Esophagus (tissue), 2 donors: ENCODE data around the gene CEACAM5. TPM values are rescaled to one million over a fixed set of nuclear protein-coding genes. Genes with fewer than 3 reads are reported as not detected.

ENCODE experiments used
- H3K27ac ChIP-seq, 2 donors: one replicate each; pipeline ENCODE4 v1.5.1; 2013; ENCODE audit warnings: low read depth in 2 of 2, mild to moderate bottlenecking in 2 of 2, inconsistent platforms in 1 of 2, low read length in 1 of 2, moderate library complexity in 1 of 2
- H3K27me3 ChIP-seq, 2 donors: one replicate each; pipeline ENCODE4 v1.6.1; 2013; ENCODE audit warnings: low read length in 2 of 2, control low read depth in 1 of 2, mild to moderate bottlenecking in 1 of 2; ENCODE audit not compliant: insufficient read depth in 2 of 2, control insufficient read depth in 1 of 2
- H3K36me3 ChIP-seq, 2 donors: one replicate each; pipeline ENCODE4 v1.6.1; 2013; ENCODE audit warnings: low read length in 1 of 2; ENCODE audit not compliant: control insufficient read depth in 2 of 2, insufficient read depth in 2 of 2
- H3K4me1 ChIP-seq, 2 donors: one replicate each; pipeline ENCODE4 v1.6.1; 2013; ENCODE audit warnings: low read length in 1 of 2; ENCODE audit not compliant: control insufficient read depth in 2 of 2, insufficient read depth in 2 of 2
- H3K4me3 ChIP-seq, 2 donors: one replicate each; pipeline ENCODE4 v1.5.1; 2013; ENCODE audit warnings: low read length in 2 of 2, mild to moderate bottlenecking in 2 of 2, low read depth in 1 of 2, moderate library complexity in 1 of 2
- H3K9me3 ChIP-seq, 2 donors: one replicate each; pipeline ENCODE4 v1.6.1; 2013; ENCODE audit warnings: mild to moderate bottlenecking in 2 of 2, low read depth in 1 of 2, low read length in 1 of 2, moderate library complexity in 1 of 2; ENCODE audit not compliant: control insufficient read depth in 2 of 2, insufficient read depth in 1 of 2
- WGBS, 2 donors: extraction: QIAGEN DNeasy Blood & Tissue Kit; methylation state at CpG; one replicate each; pipeline ENCODE4 v1.1.7; 2013; 5-methylcytosine and 5-hydroxymethylcytosine counted together
- polyA plus RNA-seq, 2 donors: library from polyadenylated mRNA; stranded (reverse); fragments of 200-250 nt; gene quantifications; one replicate each; pipeline ENCODE4 v1.2.3, GENCODE V29; 2013
- donor health status: healthy with polysubstance abuse.
- donor health status: Bipolar disorder and iron deficiency.

The CEACAM5 gene
- polyA plus RNA-seq, 2 donors, result 148 to 172 TPM

GRCh38 chr19:41689993-41690800, 18.2 kb upstream of the CEACAM5 start:
- Histone ChIP-seq H3K4me3 (no peak overlapping the region), H3K36me3 (no peaks in the 10 kb centered on the region), H3K9me3 (peaks cover 0 to 5% of the 10 kb centered on the region in 2 donors), H3K27me3 (peaks cover 0 to 3% of the 10 kb centered on the region in 2 donors), H3K27ac (no peak overlapping the region), H3K4me1 (peaks cover 0 to 2% of the 10 kb centered on the region in 2 donors)
- 67 to 70% methylated on average over 4 of the region's 4 CpGs for WGBS, 2 donors

DNA sequence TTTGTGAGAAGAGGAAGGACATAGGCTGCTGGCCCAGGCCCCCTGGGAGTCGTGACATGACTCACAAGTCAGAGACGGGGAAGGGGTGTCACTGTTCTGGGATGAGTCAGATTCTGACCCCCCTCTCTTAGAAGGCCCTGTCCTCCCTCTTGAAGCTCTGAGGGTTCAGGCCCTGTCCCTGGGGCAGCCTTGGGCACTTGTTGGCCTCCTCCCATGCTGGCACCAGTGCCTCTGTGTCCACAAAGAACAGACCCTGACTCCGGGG, 17.7 kb upstream of the CEACAM5 start:
- H3K4me1 ChIP-seq, result peaks cover 0 to 2% of the 10 kb centered on the region in 2 donors
- H3K9me3 ChIP-seq, result peaks cover 0 to 5% of the 10 kb centered on the region in 2 donors
- peaks cover 0 to 3% of the 10 kb centered on the region in 2 donors for H3K27me3 ChIP-seq
- H3K36me3 ChIP-seq, result no peaks in the 10 kb centered on the region
- H3K4me3 ChIP-seq, result no peak overlapping the region
- 63 to 67% methylated on average over 3 of the region's 3 CpGs for WGBS, 2 donors
- no peak overlapping the region for H3K27ac ChIP-seq

- 33 to 34% methylated on average over 20 of the region's 20 CpGs for WGBS, 2 donors
- peaks cover 0 to 2% of the 10 kb centered on the region in 2 donors for H3K4me1 ChIP-seq
- peaks cover 0 to 5% of the 10 kb centered on the region in 2 donors for H3K9me3 ChIP-seq
- no peak overlapping the region for H3K27ac ChIP-seq
- no peak overlapping the region for H3K4me3 ChIP-seq
- H3K27me3 ChIP-seq, result peaks cover 0 to 3% of the 10 kb centered on the region in 2 donors
- no peaks in the 10 kb centered on the region for H3K36me3 ChIP-seq
These were observed 17.0 kb upstream of the CEACAM5 start for GRCh38 chr19:41691268-41691970.

DNA sequence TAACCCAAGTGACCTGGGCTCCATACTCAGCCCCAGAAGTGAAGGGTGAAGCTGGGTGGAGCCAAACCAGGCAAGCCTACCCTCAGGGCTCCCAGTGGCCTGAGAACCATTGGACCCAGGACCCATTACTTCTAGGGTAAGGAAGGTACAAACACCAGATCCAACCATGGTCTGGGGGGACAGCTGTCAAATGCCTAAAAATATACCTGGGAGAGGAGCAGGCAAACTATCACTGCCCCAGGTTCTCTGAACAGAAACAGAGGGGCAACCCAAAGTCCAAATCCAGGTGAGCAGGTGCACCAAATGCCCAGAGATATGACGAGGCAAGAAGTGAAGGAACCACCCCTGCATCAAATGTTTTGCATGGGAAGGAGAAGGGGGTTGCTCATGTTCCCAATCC, 14.2 kb upstream of the CEACAM5 start:
- 48 to 52% methylated on average over 1 of the region's 1 CpG for WGBS, 2 donors
- Histone ChIP-seq H3K27ac (no peak overlapping the region), H3K9me3 (peaks cover 0 to 5% of the 10 kb centered on the region in 2 donors), H3K4me1 (peaks cover 0 to 2% of the 10 kb centered on the region in 2 donors), H3K27me3 (peaks cover 0 to 3% of the 10 kb centered on the region in 2 donors), H3K4me3 (no peak overlapping the region), H3K36me3 (no peaks in the 10 kb centered on the region)

- H3K36me3 ChIP-seq, result no peaks in the 10 kb centered on the region
- H3K27me3 ChIP-seq, result peaks cover 0 to 3% of the 10 kb centered on the region in 2 donors
- peaks cover 0 to 6% of the 10 kb centered on the region in 2 donors for H3K4me1 ChIP-seq
- WGBS, 2 donors, result 63 to 66% methylated on average over 8 of the region's 8 CpGs
- H3K9me3 ChIP-seq, result peaks cover 0 to 5% of the 10 kb centered on the region in 2 donors
- no peak overlapping the region for H3K27ac ChIP-seq
- H3K4me3 ChIP-seq, result no peak overlapping the region
These were observed 13.4 kb upstream of the CEACAM5 start for GRCh38 chr19:41694831-41695635.

GRCh38 chr19:41695745-41696144, 12.7 kb upstream of the CEACAM5 start:
- Histone ChIP-seq H3K9me3 (peaks cover 0 to 5% of the 10 kb centered on the region in 2 donors), H3K27ac (no peak overlapping the region), H3K4me1 (peaks cover 0 to 6% of the 10 kb centered on the region in 2 donors), H3K36me3 (no peaks in the 10 kb centered on the region), H3K4me3 (no peak overlapping the region), H3K27me3 (peaks cover 0 to under 1% of the 10 kb centered on the region in 2 donors)
- WGBS, 2 donors, result 49 to 59% methylated on average over 2 of the region's 2 CpGs

GRCh38 chr19:41696402-41697197, 11.8 kb upstream of the CEACAM5 start:
- H3K36me3 ChIP-seq, result no peaks in the 10 kb centered on the region
- H3K9me3 ChIP-seq, result peaks cover 0 to 5% of the 10 kb centered on the region in 2 donors
- H3K27ac ChIP-seq, result no peak overlapping the region
- H3K4me3 ChIP-seq, result no peak overlapping the region
- H3K27me3 ChIP-seq, result no peaks in the 10 kb centered on the region
- 55 to 62% methylated on average over 7 of the region's 7 CpGs for WGBS, 2 donors
- peaks cover 0 to 4% of the 10 kb centered on the region in 2 donors for H3K4me1 ChIP-seq

- H3K9me3 ChIP-seq, result peaks cover 0 to 5% of the 10 kb centered on the region in 2 donors
- no peak overlapping the region for H3K27ac ChIP-seq
- peaks cover 0 to 4% of the 10 kb centered on the region in 2 donors for H3K4me1 ChIP-seq
- no peak overlapping the region for H3K4me3 ChIP-seq
- no peaks in the 10 kb centered on the region for H3K27me3 ChIP-seq
- no peaks in the 10 kb centered on the region for H3K36me3 ChIP-seq
- 57 to 61% methylated on average over 9 of the region's 9 CpGs for WGBS, 2 donors
These were observed 11.1 kb upstream of the CEACAM5 start for GRCh38 chr19:41697198-41697855.
